Muscle layer of duodenum (tissue), 2 donors: ENCODE data around the gene GREM1.

Source experiments
- H3K27ac ChIP-seq: one replicate; pipeline ENCODE4 v1.7.0; 2013; ENCODE audit warnings: mild to moderate bottlenecking, low read length
- H3K27me3 ChIP-seq: one replicate; pipeline ENCODE4 v1.7.0; 2013; ENCODE audit warnings: low read depth, mild to moderate bottlenecking, control low read depth, low read length
- H3K36me3 ChIP-seq, 2 donors: one replicate each; pipeline ENCODE4 v1.7.0; 2013; ENCODE audit warnings: low read length in 2 of 2, control low read depth in 1 of 2, mild to moderate bottlenecking in 1 of 2; ENCODE audit not compliant: insufficient read depth in 2 of 2, control insufficient read depth in 1 of 2
- H3K4me1 ChIP-seq, 2 donors: one replicate each; pipeline ENCODE4 v1.7.0; 2013; ENCODE audit warnings: low read length in 2 of 2, mild to moderate bottlenecking in 2 of 2, control low read depth in 1 of 2, moderate library complexity in 1 of 2; ENCODE audit not compliant: insufficient read depth in 2 of 2, control insufficient read depth in 1 of 2
- H3K4me3 ChIP-seq, 2 donors: one replicate each; pipeline ENCODE4 v1.7.0; 2013; ENCODE audit warnings: low read length in 2 of 2, low read depth in 1 of 2, mild to moderate bottlenecking in 1 of 2
- H3K9me3 ChIP-seq, 2 donors: one replicate each; pipeline ENCODE4 v1.7.0; 2013; ENCODE audit warnings: low read length in 2 of 2, control low read depth in 1 of 2, mild to moderate bottlenecking in 1 of 2; ENCODE audit not compliant: control insufficient read depth in 1 of 2
- donor health status: healthy.

Gene GREM1

GRCh38 chr15:32682569-32682968 lies 35.2 kb upstream of the GREM1 start:
- H3K27ac ChIP-seq = peak overlapping the region; percentile 21
- H3K4me1 ChIP-seq = peaks cover 0 to 14% of the 10 kb centered on the region in 2 donors
- no peaks in the 10 kb centered on the region for H3K36me3 ChIP-seq
- H3K27me3 ChIP-seq = no peaks in the 10 kb centered on the region
- H3K4me3 ChIP-seq = no peak overlapping the region
- H3K9me3 ChIP-seq = no peaks in the 10 kb centered on the region

- Histone ChIP-seq H3K36me3 (no peaks in the 10 kb centered on the region), H3K27me3 (no peaks in the 10 kb centered on the region), H3K9me3 (no peaks in the 10 kb centered on the region), H3K4me3 (no peak overlapping the region), H3K4me1 (peaks cover 0 to 12% of the 10 kb centered on the region in 2 donors), H3K27ac (no peak overlapping the region)
Measured at GRCh38 chr15:32682977-32683630, 34.7 kb upstream of the GREM1 start.

DNA sequence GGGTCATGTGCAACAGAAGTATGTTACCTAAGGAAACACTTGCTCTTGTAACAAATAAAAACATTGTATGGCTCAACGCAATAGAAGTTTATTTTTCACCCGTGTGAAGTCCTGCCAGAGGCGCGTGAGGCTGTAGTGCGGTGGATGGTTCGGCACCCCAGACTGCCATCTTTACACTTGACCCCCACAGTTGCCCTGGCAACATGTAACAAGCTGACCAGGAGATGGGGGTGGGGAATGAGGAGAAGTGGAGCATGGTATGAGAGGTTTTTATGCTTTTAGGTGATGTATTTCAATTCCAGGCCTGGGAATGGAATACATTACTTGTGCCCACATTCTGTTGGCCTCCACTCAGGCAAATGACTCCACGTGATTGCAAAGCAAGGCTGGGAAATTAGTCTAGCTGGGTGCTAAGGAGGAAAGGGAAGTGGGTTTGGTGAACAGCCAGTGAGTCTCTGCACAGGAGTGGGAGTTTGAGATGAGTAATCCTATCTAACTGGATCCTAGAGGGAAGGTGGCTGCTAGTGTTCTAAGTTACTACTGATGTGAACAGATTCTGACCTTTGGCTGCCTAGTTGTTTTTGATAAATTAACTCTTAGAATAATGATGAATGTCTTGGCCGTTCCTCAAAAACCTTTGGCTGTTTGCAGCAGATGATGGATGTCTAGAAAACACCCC lies 33.8 kb upstream of the GREM1 start:
- peaks cover 0 to 12% of the 10 kb centered on the region in 2 donors for H3K4me1 ChIP-seq
- no peak overlapping the region for H3K4me3 ChIP-seq
- no peak overlapping the region for H3K27ac ChIP-seq
- no peaks in the 10 kb centered on the region for H3K27me3 ChIP-seq
- H3K36me3 ChIP-seq = no peaks in the 10 kb centered on the region
- H3K9me3 ChIP-seq = no peaks in the 10 kb centered on the region

GRCh38 chr15:32685576-32685975 lies 32.2 kb upstream of the GREM1 start:
- no peaks in the 10 kb centered on the region for H3K9me3 ChIP-seq
- no peak overlapping the region for H3K27ac ChIP-seq
- H3K4me1 ChIP-seq = peaks cover 0 to 12% of the 10 kb centered on the region in 2 donors
- H3K27me3 ChIP-seq = no peaks in the 10 kb centered on the region
- no peaks in the 10 kb centered on the region for H3K36me3 ChIP-seq
- no peak overlapping the region for H3K4me3 ChIP-seq

DNA sequence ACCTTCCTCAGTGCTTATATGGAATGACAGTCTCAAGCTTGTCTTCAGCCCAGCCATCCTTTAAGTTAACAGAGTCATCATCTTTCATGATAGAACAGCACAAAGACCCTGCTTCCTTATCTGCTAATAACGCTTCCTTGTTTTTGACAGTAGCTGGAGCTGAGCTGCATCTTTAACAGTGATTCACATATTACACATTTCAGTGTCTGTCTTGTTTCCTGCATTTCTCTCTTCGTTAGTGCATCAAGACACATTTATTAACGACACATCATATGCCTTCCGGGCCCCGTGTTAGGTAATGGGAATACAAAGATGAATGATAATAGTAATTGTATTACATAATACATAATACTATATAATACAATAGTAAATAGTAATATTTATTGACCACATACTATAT lies 30.2 kb upstream of the GREM1 start:
- no peak overlapping the region for H3K27ac ChIP-seq
- peaks cover 0 to 5% of the 10 kb centered on the region in 2 donors for H3K4me1 ChIP-seq
- H3K27me3 ChIP-seq = no peaks in the 10 kb centered on the region
- no peak overlapping the region for H3K4me3 ChIP-seq
- H3K36me3 ChIP-seq = no peaks in the 10 kb centered on the region
- H3K9me3 ChIP-seq = no peaks in the 10 kb centered on the region

GRCh38 chr15:32688151-32688639 lies 29.6 kb upstream of the GREM1 start:
- Histone ChIP-seq H3K36me3 (no peaks in the 10 kb centered on the region), H3K9me3 (no peaks in the 10 kb centered on the region), H3K4me1 (no peaks in the 10 kb centered on the region), H3K4me3 (no peak overlapping the region), H3K27ac (no peak overlapping the region), H3K27me3 (no peaks in the 10 kb centered on the region)

DNA sequence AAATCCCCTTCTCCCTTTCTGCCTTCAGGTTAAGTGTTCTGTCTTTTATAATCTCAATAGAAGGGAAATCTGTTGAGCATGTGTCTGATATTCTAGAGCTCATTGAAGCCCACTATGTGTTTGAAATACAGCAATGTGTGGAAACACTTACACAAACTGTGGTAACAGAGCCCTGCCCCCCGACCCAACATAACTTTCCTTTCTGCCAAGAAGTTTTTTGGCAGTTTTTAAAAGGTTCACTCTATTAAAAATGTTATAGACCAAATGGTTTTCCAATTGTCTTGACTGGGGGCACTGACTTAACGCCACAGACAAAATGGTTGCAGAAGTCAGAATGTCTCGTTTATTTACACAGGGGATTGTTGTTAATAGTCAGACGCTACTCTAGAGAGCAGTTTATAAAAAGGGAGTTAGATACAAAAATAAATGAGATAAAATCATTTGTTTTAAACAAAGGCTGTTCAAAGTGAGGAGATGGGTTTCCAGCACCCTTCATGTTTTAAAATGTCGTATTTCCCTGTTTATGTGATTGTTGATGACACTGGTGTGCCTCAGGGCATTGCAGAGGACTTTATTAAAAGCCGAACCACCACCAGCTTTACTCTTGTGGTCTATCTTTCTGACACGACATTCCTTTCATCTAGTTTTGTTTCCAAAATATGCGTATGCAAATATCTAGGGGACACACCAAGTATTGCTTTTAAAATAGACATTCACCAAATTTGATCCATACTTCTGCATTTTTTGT lies 26.7 kb upstream of the GREM1 start:
- Histone ChIP-seq H3K27me3 (no peaks in the 10 kb centered on the region), H3K9me3 (no peaks in the 10 kb centered on the region), H3K4me1 (no peaks in the 10 kb centered on the region), H3K36me3 (no peaks in the 10 kb centered on the region), H3K27ac (no peak overlapping the region), H3K4me3 (no peak overlapping the region)

GRCh38 chr15:32691689-32692038 lies 26.1 kb upstream of the GREM1 start:
- Histone ChIP-seq H3K36me3 (no peaks in the 10 kb centered on the region), H3K4me3 (no peak overlapping the region), H3K27me3 (no peaks in the 10 kb centered on the region), H3K27ac (no peak overlapping the region), H3K4me1 (no peaks in the 10 kb centered on the region), H3K9me3 (no peaks in the 10 kb centered on the region)

DNA sequence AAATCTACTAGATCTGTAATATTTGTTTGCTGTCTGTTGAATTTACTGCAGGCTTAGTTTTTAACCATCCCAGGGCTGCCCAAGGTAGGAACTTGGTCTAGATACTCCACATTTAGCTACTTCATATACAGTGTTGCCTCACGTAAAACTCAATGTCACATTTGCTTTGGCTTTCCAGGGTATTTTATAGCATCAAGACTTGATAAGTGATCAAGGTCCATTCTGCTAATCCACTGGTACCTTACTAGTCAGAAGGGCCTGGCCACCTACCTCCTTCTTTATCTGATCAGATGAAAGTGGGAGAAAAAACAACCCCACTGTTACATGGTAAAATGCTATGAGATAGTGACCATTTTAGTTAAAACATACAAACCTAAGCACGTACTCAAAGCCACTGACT lies 25.5 kb upstream of the GREM1 start:
- Histone ChIP-seq H3K27ac (no peak overlapping the region), H3K27me3 (no peaks in the 10 kb centered on the region), H3K4me1 (no peaks in the 10 kb centered on the region), H3K9me3 (no peaks in the 10 kb centered on the region), H3K36me3 (no peaks in the 10 kb centered on the region), H3K4me3 (no peak overlapping the region)

DNA sequence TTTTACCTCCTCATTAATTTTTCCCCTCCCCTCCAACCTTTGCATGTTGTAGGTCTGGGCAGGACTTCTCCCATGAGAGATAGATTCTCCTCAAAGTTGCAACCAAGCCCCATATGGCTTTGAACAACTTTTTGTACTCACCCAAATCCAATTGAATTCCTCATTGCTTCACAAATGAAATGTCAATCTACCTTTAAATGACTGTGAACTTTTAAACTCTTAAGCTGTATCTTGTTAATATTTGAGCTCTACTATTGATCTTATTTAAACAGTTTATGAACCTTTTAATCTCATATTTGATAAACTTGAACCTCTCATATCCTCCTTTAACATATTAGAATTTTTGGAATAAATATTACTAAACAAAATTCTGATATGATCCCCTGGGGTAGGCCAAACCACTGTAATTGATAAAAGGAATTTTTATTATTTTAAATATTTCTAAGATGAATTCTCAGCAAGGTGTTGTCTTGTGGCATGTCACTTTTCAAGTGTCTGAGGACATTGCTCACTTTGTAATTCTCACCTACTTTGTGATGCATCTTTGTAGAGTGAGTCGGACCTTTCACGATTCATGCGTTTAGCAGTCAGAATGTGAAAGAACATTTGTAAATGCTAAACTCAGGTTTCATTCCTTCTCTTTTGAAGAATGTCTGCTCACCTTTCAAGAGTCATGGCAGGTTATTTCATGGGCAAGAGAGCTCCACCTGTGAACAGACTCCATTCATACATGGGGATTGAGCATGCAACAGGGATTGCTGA lies 23.4 kb upstream of the GREM1 start:
- no peaks in the 10 kb centered on the region for H3K27me3 ChIP-seq
- H3K4me1 ChIP-seq = no peaks in the 10 kb centered on the region
- H3K9me3 ChIP-seq = no peaks in the 10 kb centered on the region
- H3K4me3 ChIP-seq = no peak overlapping the region
- H3K27ac ChIP-seq = no peak overlapping the region
- no peaks in the 10 kb centered on the region for H3K36me3 ChIP-seq

DNA sequence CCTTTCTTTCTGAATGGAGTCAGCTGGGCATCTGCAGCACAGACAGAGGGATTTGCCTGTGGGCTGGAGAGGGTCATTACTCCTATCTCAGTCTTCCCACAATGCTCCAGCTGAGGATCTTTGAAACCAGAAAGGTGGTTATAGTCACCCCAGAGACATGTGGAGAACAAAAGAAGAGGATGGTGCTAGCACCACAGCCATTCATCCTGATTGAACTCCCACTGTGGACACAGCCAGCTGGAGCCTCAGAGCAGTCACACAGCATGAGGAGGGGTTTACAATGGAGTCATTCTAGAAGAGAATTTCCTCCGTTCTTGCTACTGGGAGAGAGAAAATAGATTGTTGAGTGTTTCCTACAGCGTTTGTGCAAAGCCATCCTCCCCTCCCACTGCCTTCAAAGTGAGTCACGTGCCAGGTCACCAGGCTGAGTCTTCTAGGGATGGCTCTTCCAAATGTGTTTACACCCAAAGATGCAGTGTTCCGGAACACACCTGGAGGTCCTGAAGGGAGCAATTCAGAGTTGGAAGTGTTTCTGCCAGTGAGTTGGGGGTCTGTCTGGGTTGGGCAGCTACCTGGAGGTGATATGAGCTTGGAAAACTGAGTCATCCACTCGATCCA lies 18.9 kb upstream of the GREM1 start:
- Histone ChIP-seq H3K27ac (no peak overlapping the region), H3K4me1 (no peaks in the 10 kb centered on the region), H3K4me3 (no peak overlapping the region), H3K36me3 (no peaks in the 10 kb centered on the region), H3K9me3 (no peaks in the 10 kb centered on the region), H3K27me3 (no peaks in the 10 kb centered on the region)
